ENCODE data around the gene YPEL5.

DNA sequence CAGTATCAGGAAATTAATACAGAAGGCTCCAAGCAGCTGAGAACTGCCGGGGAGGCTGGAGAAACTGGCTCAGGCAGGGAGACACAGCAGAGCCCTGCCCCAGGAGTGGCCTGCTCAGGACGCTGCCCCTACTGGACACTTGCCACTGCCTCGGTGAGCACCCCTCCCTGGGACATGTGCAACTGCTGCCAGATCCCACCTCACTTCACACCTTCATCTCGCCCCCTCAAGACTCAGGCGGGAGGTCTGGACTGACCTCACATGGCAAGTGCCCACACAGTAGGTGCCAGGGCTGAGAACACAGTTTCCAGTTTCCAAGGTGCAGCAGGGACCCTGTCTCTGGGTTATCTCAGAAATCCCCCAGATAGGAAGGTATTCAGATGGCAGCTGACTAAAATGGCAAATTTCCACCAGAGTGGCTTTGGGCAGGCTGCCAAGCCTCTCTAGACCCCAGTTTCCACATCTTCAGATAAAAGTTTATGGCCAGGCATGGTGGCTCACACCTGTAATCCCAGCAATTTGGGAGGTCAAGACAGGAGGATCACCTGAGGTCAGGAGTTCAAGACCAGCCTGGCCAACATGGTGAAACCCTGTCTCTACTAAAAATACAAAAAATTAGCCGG is 50.9 kb downstream of the YPEL5 start:
- TF ChIP-seq, protein P1, sequence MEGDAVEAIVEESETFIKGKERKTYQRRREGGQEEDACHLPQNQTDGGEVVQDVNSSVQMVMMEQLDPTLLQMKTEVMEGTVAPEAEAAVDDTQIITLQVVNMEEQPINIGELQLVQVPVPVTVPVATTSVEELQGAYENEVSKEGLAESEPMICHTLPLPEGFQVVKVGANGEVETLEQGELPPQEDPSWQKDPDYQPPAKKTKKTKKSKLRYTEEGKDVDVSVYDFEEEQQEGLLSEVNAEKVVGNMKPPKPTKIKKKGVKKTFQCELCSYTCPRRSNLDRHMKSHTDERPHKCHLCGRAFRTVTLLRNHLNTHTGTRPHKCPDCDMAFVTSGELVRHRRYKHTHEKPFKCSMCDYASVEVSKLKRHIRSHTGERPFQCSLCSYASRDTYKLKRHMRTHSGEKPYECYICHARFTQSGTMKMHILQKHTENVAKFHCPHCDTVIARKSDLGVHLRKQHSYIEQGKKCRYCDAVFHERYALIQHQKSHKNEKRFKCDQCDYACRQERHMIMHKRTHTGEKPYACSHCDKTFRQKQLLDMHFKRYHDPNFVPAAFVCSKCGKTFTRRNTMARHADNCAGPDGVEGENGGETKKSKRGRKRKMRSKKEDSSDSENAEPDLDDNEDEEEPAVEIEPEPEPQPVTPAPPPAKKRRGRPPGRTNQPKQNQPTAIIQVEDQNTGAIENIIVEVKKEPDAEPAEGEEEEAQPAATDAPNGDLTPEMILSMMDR (IDR thresholded peaks at IDR 0.05), result no peak
- TF ChIP-seq POLR2A (IDR thresholded peaks at IDR 0.05), result no peak
